Activated T-helper 17 cell treated with anti-CD3 and anti-CD28 coated beads, Interleukin-2, amount 50 U/mL, for 72 hours (primary cell): ENCODE data around the gene TEX54. TPM values are rescaled to one million over a fixed set of nuclear protein-coding genes. Genes with fewer than 3 reads are reported as not detected.
A peak's percentile ranks its signal among the peaks of the same experiment; 100 is the strongest.
"Not testable (repeated sequence)": the region's sequence is repeated elsewhere in the genome, so short reads cannot be mapped to it uniquely, and the experiment has no call there.

Experiments
- ATAC-seq: fragments of 150-1000 bp; cut with Tn5 transposase; replicated peaks from 2 replicates; pipeline ENCODE4 v1.10.0; 2021; ENCODE audit warnings: mild to moderate bottlenecking, moderate library complexity
- H3K27ac Mint-ChIP-seq: one replicate; pipeline ENCODE4 v1.8.0; 2022; ENCODE audit warnings: mixed read lengths
- H3K27me3 Mint-ChIP-seq: one replicate; pipeline ENCODE4 v1.8.0; 2022; ENCODE audit warnings: mixed read lengths
- H3K36me3 Mint-ChIP-seq: one replicate; pipeline ENCODE4 v1.8.0; 2022; ENCODE audit warnings: low read depth, mild to moderate bottlenecking, mixed read lengths
- H3K4me1 Mint-ChIP-seq: one replicate; pipeline ENCODE4 v1.8.0; 2022; ENCODE audit warnings: mixed read lengths
- H3K4me3 Mint-ChIP-seq: one replicate; pipeline ENCODE4 v1.8.0; 2022; ENCODE audit warnings: mild to moderate bottlenecking, mixed read lengths
- H3K9me3 Mint-ChIP-seq: one replicate; pipeline ENCODE4 v1.8.0; 2022; ENCODE audit warnings: mixed read lengths
- total RNA-seq, 2 donors: library from RNA; stranded (reverse); gene quantifications; one replicate each; pipeline ENCODE4 v1.2.3, GENCODE V29; 2022

The TEX54 gene
- total RNA-seq, 2 donors from 2014 or later, result 0.82 TPM

GRCh38 chr11:62850911-62851806 lies 18.5 kb upstream of the TEX54 start:
- Mint-ChIP-seq H3K36me3 (peaks cover 64% of the 10 kb centered on the region), H3K4me3 (peak overlapping the region; percentile 98), H3K27ac (peak overlapping the region; percentile 71), H3K4me1 (peaks cover 22% of the 10 kb centered on the region), H3K27me3 (no peaks in the 10 kb centered on the region), H3K9me3 (no peaks in the 10 kb centered on the region)
- ATAC-seq, result no peak

DNA sequence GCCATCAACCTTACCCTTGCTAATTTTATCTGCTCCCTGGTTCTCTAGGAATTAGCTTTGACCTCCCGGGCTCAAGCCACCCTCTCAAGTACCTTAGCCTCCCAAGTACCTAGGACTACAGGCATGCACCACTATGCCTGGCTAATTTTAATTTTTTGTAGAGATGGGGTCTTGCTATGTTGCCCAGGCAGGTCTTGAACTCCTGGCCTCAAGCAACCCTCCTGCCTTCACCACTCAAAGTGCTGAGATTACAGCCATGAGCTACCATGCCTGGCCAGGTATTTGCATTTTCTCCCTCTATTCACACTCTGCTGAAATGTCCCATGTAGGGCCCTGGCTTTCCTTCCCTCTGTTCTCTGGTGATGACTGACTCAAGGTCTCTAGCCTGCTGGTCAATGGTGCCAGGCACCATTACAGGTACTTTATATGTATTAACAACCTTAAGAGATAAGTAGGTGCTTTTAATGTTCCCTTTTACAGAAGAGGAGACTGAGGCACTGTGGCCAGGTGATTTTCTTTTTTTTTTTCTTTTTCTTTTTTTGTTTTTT lies 15.2 kb upstream of the TEX54 start:
- Mint-ChIP-seq H3K27ac (no peak overlapping the region), H3K4me3 (no peak overlapping the region), H3K4me1 (peaks cover 10% of the 10 kb centered on the region), H3K27me3 (no peaks in the 10 kb centered on the region), H3K9me3 (no peaks in the 10 kb centered on the region), H3K36me3 (peaks cover 31% of the 10 kb centered on the region)
- ATAC-seq, result no peak

DNA sequence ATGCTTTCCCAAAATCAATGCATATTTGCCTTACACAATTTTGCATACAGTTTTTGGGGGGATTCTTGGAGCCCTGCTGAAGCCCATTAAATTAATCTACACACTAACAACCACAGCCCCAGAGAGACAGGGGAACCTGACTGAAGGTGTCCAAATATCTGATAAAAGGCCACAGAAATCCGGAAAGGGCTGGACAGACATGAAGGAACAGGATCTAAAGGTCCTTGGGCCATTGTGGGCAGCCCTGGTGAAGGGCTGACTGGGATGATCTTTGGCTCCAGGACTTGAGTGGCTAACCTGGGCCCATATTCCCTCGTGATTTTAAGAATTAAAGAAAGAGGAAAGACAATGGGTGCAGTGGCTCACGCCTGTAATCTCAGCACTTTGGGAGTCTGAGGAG lies 13.5 kb upstream of the TEX54 start:
- Mint-ChIP-seq H3K27ac (no peak overlapping the region), H3K36me3 (peaks cover 14% of the 10 kb centered on the region), H3K4me3 (no peak overlapping the region), H3K9me3 (no peaks in the 10 kb centered on the region), H3K4me1 (no peaks in the 10 kb centered on the region), H3K27me3 (no peaks in the 10 kb centered on the region)
- no peak for ATAC-seq

DNA sequence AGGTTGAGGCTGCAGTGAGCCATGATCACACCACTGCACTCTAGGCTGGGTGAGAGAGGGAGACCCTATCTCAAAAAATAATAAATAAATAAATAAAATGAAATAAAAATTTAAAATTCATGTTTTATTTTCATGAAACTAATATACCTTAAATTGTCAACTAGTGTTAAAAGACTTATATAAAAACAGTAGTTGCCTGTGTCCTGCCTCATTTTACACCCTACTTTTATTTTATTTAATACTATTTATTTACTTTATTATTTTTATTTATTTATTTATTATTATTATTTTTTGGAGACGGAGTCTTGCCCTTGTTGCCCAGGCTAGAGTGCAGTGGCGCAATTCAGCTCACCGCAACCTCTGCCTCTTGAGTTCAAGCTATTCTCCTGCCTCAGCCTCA lies 11.5 kb upstream of the TEX54 start:
- ATAC-seq, result no peak

GRCh38 chr11:62843466-62843865 lies 10.8 kb upstream of the TEX54 start:
- H3K27ac Mint-ChIP-seq, result no peak overlapping the region
- no peaks in the 10 kb centered on the region for H3K27me3 Mint-ChIP-seq

More for the DNA sequence above, 11.5 kb upstream of the TEX54 start:
- Mint-ChIP-seq H3K36me3 (no peaks in the 10 kb centered on the region), H3K4me1 (peaks cover 11% of the 10 kb centered on the region), H3K27ac (no peak overlapping the region), H3K4me3 (no peak overlapping the region), H3K27me3 (no peaks in the 10 kb centered on the region), H3K9me3 (no peaks in the 10 kb centered on the region)

DNA sequence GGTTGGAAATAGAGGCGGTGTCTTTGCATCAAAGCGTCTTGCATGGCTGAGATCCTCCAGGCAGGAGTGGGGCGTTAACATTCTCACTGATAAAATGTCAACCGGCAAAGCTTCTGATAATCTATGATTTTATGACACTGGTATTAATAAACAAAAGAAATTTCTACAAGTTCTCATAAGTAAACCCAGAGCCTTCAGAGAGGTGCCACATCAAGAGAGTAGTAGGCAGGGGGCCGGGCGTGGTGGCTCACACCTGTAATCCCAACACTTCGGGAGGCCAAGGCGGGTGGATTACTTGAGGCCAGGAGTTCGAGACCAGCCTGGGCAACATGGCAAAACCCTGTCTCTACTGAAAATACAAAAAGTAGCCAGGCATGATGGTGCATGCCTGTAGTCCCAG lies 10.2 kb upstream of the TEX54 start:
- H3K4me1 Mint-ChIP-seq, result peaks cover 11% of the 10 kb centered on the region
- H3K4me3 Mint-ChIP-seq, H3K27ac Mint-ChIP-seq, H3K9me3 Mint-ChIP-seq, ATAC-seq, H3K27me3 Mint-ChIP-seq, H3K36me3 Mint-ChIP-seq: not testable (repeated sequence)

More at GRCh38 chr11:62843466-62843865, 10.8 kb upstream of the TEX54 start:
- ATAC-seq, result no peak
- no peak overlapping the region for H3K4me3 Mint-ChIP-seq
- no peaks in the 10 kb centered on the region for H3K9me3 Mint-ChIP-seq
- H3K4me1 Mint-ChIP-seq, result peaks cover 11% of the 10 kb centered on the region
- no peaks in the 10 kb centered on the region for H3K36me3 Mint-ChIP-seq

GRCh38 chr11:62842171-62842741 lies 9.6 kb upstream of the TEX54 start:
- no peak for ATAC-seq
- peaks cover 17% of the 10 kb centered on the region for H3K4me1 Mint-ChIP-seq
- H3K4me3 Mint-ChIP-seq, result no peak overlapping the region
- no peaks in the 10 kb centered on the region for H3K9me3 Mint-ChIP-seq
- H3K27ac Mint-ChIP-seq, result no peak overlapping the region
- no peaks in the 10 kb centered on the region for H3K27me3 Mint-ChIP-seq
- H3K36me3 Mint-ChIP-seq, result peaks cover 7% of the 10 kb centered on the region

GRCh38 chr11:62841361-62842170 lies 8.9 kb upstream of the TEX54 start:
- H3K9me3 Mint-ChIP-seq, result no peaks in the 10 kb centered on the region
- peaks cover 18% of the 10 kb centered on the region for H3K4me1 Mint-ChIP-seq
- no peak overlapping the region for H3K4me3 Mint-ChIP-seq
- H3K36me3 Mint-ChIP-seq, result peaks cover 14% of the 10 kb centered on the region
- ATAC-seq, result peak; percentile 70
- H3K27ac Mint-ChIP-seq, result no peak overlapping the region
- H3K27me3 Mint-ChIP-seq, result no peaks in the 10 kb centered on the region

DNA sequence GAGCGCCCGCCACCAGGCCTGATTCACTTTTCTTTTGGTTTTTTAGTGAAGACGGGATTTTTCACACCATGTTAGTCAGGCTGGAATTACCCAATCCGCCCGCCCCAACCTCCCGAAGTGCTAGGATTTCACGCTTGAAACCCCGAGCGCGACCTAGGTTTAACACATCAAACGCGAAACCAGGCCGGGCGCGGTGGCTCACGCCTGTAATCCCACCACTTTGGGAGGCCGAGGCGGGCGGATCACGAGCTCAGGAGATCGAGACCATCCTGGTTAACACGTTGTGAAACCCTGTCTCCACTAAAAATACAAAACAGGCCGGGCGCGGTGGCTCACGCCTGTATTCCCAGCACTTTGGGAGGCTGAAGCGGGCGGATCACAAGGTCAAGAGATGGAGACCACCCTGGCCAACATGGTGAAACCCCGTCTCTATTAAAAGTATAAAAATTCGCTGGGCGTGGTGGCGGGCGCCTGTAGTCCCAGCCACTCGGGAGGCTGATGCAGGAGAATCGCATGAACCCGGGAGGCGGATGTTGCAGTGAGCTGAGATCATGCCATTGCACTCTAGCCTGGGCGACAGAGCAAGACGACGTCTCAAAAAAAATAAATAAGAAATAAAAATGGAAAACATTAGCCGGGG lies 8.2 kb upstream of the TEX54 start:
- peaks cover 18% of the 10 kb centered on the region for H3K4me1 Mint-ChIP-seq
- not testable (repeated sequence) for H3K9me3 Mint-ChIP-seq, H3K4me3 Mint-ChIP-seq, H3K27ac Mint-ChIP-seq, H3K27me3 Mint-ChIP-seq
- ATAC-seq, result peak; percentile 42
- H3K36me3 Mint-ChIP-seq, result peaks cover 22% of the 10 kb centered on the region

DNA sequence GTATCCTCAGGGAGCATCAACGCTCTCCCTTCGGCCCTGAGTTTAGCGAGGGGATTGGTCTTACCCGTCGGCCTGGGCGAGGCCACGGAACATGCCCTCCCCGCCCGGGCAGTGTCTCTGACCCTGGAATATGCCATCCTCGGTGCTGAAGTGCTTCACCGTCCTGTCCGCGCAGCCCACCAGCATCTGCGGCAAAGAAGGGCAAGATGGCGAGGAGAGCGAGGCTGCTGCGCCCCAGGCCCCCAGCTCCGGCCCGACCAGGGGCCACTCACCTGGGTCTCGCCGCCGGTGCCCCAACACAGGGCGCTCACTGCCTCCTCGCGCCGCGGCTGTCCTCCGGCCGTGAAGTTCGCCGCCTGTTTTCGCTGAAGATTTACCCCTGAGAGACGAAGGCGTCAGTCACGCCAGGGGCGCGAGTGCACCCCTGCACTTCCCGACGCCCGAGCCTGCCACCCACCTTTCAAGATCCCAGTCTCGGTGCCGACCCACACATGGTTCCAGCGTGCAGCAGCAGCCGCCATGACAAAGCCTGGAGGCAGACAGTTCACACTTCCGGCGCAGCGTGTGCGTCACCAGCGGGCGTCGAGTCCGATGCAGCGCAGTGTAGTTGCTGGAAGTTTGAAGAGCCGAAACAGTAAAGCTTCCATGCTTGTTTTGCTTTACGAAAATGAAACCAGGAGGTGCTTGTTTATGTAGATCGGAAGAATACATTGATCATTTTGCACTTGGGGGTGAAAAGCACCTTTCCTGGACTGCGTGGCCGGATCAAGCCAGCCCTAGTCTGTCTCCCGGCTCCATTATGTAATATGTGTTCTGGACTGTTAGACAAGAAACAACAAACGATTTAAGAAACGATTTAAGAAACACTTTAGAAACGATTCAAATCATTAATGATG lies 6.7 kb upstream of the TEX54 start, which contains the start of gene WDR74:
WDR74 (minus strand) TSS at position 541 of the 896 bp plus-strand sequence; CDS start at position 521, 20 bp downstream.
- H3K36me3 Mint-ChIP-seq, result peaks cover 37% of the 10 kb centered on the region
- H3K27ac Mint-ChIP-seq, result no peak within 1 kb of the TSS
- H3K27me3 Mint-ChIP-seq, result no peaks in the 10 kb centered on the region
- H3K9me3 Mint-ChIP-seq, result no peaks in the 10 kb centered on the region
- peaks cover 24% of the 10 kb centered on the region for H3K4me1 Mint-ChIP-seq
- peak; percentile 56 for ATAC-seq
- no peak within 1 kb of the TSS for H3K4me3 Mint-ChIP-seq

DNA sequence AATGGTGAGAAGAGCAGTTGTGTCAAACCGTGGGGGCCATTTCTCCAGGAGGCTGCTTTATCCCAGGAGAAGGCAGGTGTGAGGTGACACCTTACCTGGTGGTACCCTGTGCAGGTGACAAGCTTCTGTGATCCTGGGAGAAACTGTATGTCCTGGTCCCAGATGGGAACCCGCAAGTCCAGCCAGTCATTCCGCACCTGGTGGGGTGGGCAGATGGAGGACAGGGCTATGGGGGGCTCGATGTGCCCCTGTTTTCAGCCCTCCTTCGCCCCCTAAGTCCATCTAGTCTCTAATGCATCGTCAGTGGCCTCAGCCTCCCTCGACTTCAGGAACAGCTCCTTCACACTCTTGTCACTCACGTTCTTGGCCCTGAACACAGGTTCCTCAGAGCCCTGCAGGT lies 2.7 kb upstream of the TEX54 start:
- H3K4me3 Mint-ChIP-seq, result no peak overlapping the region

DNA sequence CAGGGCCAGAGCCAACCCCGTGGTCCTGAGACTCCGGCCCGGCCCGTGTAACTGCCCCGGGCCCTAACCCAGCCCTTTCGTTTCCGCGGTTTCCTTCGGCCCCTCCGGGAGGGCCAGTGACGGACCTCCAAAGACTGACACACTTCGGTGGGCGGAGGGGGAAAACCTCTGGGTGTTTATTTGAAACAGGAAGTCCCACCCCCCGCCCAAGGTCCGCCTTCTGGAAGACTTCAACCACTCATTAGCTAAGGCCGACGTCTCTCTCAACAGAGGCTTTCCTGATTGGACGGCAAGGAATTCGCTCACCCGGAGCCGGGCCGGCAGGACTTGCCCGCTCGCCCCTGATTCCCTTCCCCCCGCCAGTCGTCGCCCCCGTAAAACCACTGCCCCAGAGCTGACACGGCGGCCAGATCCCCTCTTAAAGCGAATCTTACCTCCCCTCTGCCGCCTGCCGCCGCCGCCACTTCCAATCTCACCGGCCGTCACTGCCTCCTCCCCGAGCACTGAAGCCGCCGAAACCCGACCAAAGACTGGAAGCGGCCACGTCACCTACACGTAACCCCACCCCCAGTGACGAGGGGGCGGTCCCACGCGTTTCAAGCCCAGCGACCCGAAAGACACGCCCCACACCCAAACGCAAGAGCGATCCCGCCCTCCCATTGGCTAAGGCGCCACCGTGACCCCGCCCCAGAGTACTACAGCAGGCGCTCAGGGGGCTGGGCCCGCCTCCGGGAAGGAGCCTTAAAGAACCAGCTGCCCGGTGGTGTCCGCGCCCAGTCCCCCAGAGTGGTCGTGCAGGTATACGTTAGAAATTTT lies 913 bp downstream of the TEX54 start, which contains the start of gene STX5:
STX5 (minus strand) TSS at position 532 of the 816 bp plus-strand sequence. CDS start 808 bp downstream, outside the sequence.
- H3K4me3 Mint-ChIP-seq, result peak within 1 kb of the TSS; percentile 99
- H3K9me3 Mint-ChIP-seq, result no peaks in the 10 kb centered on the region
- H3K4me1 Mint-ChIP-seq, result peaks cover 15% of the 10 kb centered on the region
- no peaks in the 10 kb centered on the region for H3K27me3 Mint-ChIP-seq
- peak within 1 kb of the TSS; percentile 97 for H3K27ac Mint-ChIP-seq
- H3K36me3 Mint-ChIP-seq, result peaks cover 86% of the 10 kb centered on the region
- peak; percentile 94 for ATAC-seq

More for the DNA sequence above, 2.7 kb upstream of the TEX54 start:
- ATAC-seq, result no peak
- Mint-ChIP-seq H3K9me3 (no peaks in the 10 kb centered on the region), H3K4me1 (peaks cover 26% of the 10 kb centered on the region), H3K27ac (peak overlapping the region; percentile 82), H3K27me3 (no peaks in the 10 kb centered on the region), H3K36me3 (peaks cover 75% of the 10 kb centered on the region)
